Parathyroid adenoma (tissue), 2 donors: ENCODE measurements around the gene IL5RA.

ENCODE experiments used
- H2AFZ ChIP-seq: fragments of 300-600 bp; sonication (generic); one replicate; pipeline ENCODE4 v1.7.0; 2017; ENCODE audit warnings: antibody characterized with exemption, mild to moderate bottlenecking
- H3K27ac ChIP-seq: fragments of 300-600 bp; sonication (generic); one replicate; pipeline ENCODE4 v1.7.0; 2017
- H3K27me3 ChIP-seq: fragments of 300-600 bp; sonication (generic); one replicate; pipeline ENCODE4 v1.7.0; 2017; ENCODE audit warnings: low read length; ENCODE audit not compliant: control insufficient read depth, insufficient read depth
- H3K36me3 ChIP-seq: fragments of 300-600 bp; sonication (generic); one replicate; pipeline ENCODE4 v1.7.0; 2017; ENCODE audit warnings: low read length; ENCODE audit not compliant: control insufficient read depth, insufficient read depth
- H3K4me1 ChIP-seq: fragments of 300-600 bp; sonication (generic); one replicate; pipeline ENCODE4 v1.7.0; 2017; ENCODE audit warnings: control low read depth
- H3K4me2 ChIP-seq: fragments of 300-600 bp; sonication (generic); one replicate; pipeline ENCODE4 v1.7.0; 2017; ENCODE audit warnings: low read length
- H3K4me3 ChIP-seq: fragments of 300-600 bp; sonication (generic); one replicate; pipeline ENCODE4 v1.7.0; 2017; ENCODE audit warnings: low read depth, low read length
- H3K79me2 ChIP-seq: fragments of 300-600 bp; sonication (generic); one replicate; pipeline ENCODE4 v1.7.0; 2017; ENCODE audit warnings: control low read depth
- H3K9ac ChIP-seq: fragments of 300-600 bp; sonication (generic); one replicate; pipeline ENCODE4 v1.7.0; 2017; ENCODE audit warnings: mild to moderate bottlenecking
- H3K9me3 ChIP-seq: fragments of 300-600 bp; sonication (generic); one replicate; pipeline ENCODE4 v1.7.0; 2017; ENCODE audit warnings: low read length; ENCODE audit not compliant: control insufficient read depth
- TF ChIP-seq, protein P1 (sequence below): fragments of 300-600 bp; sonication (generic); IDR thresholded peaks from one replicate; pipeline ENCODE4 v1.7.0; 2017; ENCODE audit warnings: antibody characterized with exemption, mild to moderate bottlenecking
- donor health status: primary hyperparathyroidism.

The IL5RA gene

DNA sequence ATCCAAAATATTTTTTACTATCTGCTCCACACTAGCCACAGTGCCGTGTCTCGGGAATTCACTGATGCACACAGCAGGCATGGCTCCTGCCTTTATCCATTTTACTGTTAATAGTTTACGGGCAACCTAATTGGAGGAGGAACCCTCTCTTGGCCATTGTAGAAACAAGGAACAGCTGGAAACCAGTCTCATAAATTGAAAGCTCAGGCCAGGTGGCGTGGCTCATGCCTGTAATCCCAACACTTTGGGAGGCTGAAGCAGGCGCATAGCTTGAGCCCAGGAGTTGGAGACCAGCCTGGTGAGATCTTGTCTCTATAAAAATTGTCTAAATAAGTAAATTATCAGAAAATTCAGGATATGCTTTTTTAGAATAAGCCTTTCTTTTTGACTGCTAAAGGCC, 39.0 kb downstream of the IL5RA start:
- H2AFZ ChIP-seq: no peak overlapping the region

DNA sequence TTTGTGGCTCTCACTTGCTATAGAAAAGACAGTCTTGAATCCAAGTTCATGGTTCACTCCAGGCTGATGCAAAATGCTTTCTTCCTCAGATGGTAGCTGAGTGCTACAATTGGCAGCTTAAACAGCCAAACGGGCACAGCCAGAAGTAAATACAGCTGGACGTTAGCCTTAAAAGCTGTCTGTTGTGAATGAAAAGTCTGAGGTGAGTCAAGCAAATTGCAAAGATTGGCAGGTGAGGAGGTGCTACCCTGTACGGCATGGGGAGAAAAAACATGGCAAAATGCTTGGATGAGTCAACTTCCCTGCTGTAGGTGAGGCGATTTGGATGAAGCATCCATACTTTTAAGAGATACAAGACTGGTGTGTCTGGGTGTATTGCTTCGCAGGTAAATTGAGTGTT, 40.5 kb downstream of the IL5RA start:
- no peak overlapping the region for H3K4me2 ChIP-seq
- H3K4me1 ChIP-seq: no peaks in the 10 kb centered on the region
- no peak overlapping the region for H3K4me3 ChIP-seq
- no peaks in the 10 kb centered on the region for H3K27me3 ChIP-seq
- H2AFZ ChIP-seq: no peak overlapping the region
- no peaks in the 10 kb centered on the region for H3K36me3 ChIP-seq
- H3K9me3 ChIP-seq: no peaks in the 10 kb centered on the region
- H3K9ac ChIP-seq: no peak overlapping the region
- H3K79me2 ChIP-seq: no peaks in the 10 kb centered on the region
- H3K27ac ChIP-seq: no peak overlapping the region
- TF ChIP-seq, protein P1, sequence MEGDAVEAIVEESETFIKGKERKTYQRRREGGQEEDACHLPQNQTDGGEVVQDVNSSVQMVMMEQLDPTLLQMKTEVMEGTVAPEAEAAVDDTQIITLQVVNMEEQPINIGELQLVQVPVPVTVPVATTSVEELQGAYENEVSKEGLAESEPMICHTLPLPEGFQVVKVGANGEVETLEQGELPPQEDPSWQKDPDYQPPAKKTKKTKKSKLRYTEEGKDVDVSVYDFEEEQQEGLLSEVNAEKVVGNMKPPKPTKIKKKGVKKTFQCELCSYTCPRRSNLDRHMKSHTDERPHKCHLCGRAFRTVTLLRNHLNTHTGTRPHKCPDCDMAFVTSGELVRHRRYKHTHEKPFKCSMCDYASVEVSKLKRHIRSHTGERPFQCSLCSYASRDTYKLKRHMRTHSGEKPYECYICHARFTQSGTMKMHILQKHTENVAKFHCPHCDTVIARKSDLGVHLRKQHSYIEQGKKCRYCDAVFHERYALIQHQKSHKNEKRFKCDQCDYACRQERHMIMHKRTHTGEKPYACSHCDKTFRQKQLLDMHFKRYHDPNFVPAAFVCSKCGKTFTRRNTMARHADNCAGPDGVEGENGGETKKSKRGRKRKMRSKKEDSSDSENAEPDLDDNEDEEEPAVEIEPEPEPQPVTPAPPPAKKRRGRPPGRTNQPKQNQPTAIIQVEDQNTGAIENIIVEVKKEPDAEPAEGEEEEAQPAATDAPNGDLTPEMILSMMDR: no peak

More for the DNA sequence above, 39.0 kb downstream of the IL5RA start:
- TF ChIP-seq, protein P1: no peak
- Histone ChIP-seq H3K27ac (no peak overlapping the region), H3K9ac (no peak overlapping the region), H3K27me3 (no peaks in the 10 kb centered on the region), H3K4me3 (no peak overlapping the region), H3K9me3 (no peaks in the 10 kb centered on the region), H3K4me2 (no peak overlapping the region), H3K4me1 (no peaks in the 10 kb centered on the region), H3K79me2 (no peaks in the 10 kb centered on the region), H3K36me3 (no peaks in the 10 kb centered on the region)

DNA sequence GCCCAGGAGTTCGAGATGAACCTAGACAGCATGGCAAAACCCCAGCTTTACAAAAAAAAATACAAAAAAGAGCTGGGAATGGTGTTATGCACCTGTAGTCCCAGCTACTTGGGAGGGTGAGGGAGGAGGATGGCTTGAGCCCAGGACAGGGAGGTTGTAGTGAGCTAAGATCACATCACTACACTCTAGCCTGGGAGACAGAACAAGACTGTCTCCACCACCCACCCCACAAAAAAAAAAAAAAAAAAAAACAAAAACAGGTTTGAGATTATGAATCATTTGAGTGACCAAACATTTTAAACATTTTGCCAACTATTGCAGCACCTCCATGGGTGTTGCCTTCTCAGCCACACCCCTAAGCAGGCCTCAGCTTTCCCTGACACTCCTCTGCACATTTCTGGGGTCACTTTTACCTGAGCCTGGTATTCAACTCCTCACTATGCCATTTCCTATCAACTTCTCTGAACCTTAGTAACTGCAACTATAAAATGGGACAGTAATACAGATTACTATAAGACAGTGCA, 41.8 kb downstream of the IL5RA start:
- no peaks in the 10 kb centered on the region for H3K36me3 ChIP-seq
- TF ChIP-seq, protein P1: no peak
- no peak overlapping the region for H3K4me3 ChIP-seq
- no peaks in the 10 kb centered on the region for H3K27me3 ChIP-seq
- no peaks in the 10 kb centered on the region for H3K4me1 ChIP-seq
- H3K27ac ChIP-seq: no peak overlapping the region
- no peaks in the 10 kb centered on the region for H3K9me3 ChIP-seq
- H3K79me2 ChIP-seq: no peaks in the 10 kb centered on the region
- no peak overlapping the region for H3K4me2 ChIP-seq
- no peak overlapping the region for H3K9ac ChIP-seq
- no peak overlapping the region for H2AFZ ChIP-seq

DNA sequence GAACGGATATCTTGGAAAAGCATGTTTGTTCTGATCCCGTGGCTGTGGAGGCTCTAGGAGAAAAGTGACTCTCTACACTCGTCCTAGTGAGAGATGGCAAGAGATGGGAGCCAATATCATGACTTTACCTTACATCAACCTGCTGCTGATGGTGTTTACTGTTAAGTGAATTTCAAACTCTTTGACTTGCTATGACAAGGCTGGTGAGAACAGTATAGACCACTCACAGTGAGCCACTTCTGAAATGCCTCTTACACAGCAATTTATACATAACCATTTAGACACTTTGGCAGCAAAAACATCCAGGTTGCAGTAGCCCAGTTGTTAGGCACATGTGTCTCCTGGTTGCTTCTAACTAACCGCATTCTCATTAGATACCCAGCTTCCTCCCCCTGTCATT, 43.3 kb downstream of the IL5RA start:
- no peaks in the 10 kb centered on the region for H3K9me3 ChIP-seq
- no peaks in the 10 kb centered on the region for H3K27me3 ChIP-seq
- no peak overlapping the region for H3K4me3 ChIP-seq
- no peak overlapping the region for H2AFZ ChIP-seq
- H3K79me2 ChIP-seq: no peaks in the 10 kb centered on the region
- H3K4me1 ChIP-seq: no peaks in the 10 kb centered on the region
- H3K9ac ChIP-seq: no peak overlapping the region
- H3K27ac ChIP-seq: no peak overlapping the region
- no peak overlapping the region for H3K4me2 ChIP-seq
- TF ChIP-seq, protein P1: no peak
- no peaks in the 10 kb centered on the region for H3K36me3 ChIP-seq

DNA sequence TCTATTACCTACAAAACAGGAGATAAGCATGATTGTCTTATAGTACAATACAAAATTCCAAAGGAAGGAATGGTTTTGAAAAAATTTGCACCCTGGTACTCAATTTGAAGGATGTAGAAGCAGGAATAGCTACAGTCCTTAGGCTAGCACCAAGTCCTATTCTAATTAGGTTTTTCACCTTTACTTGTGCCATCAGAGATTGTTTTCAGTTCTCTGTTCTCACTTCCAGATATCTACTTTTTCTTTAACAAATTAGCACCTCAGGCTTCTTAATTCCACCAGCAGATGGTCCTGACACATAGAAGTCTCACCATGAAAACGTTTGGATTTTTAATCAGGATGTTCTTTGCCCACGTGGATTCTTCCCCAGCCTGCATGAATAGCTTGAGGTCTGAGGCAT, 43.8 kb downstream of the IL5RA start:
- Histone ChIP-seq H3K4me2 (no peak overlapping the region), H3K9ac (no peak overlapping the region)
- TF ChIP-seq, protein P1: no peak

More for the DNA sequence above, 43.8 kb downstream of the IL5RA start:
- no peaks in the 10 kb centered on the region for H3K36me3 ChIP-seq
- no peaks in the 10 kb centered on the region for H3K27me3 ChIP-seq
- H3K27ac ChIP-seq: no peak overlapping the region
- H3K79me2 ChIP-seq: no peaks in the 10 kb centered on the region
- H3K4me1 ChIP-seq: no peaks in the 10 kb centered on the region
- H3K9me3 ChIP-seq: no peaks in the 10 kb centered on the region
- no peak overlapping the region for H2AFZ ChIP-seq
- H3K4me3 ChIP-seq: no peak overlapping the region
